ENCODE results near the gene SERINC2.

Gene SERINC2

DNA sequence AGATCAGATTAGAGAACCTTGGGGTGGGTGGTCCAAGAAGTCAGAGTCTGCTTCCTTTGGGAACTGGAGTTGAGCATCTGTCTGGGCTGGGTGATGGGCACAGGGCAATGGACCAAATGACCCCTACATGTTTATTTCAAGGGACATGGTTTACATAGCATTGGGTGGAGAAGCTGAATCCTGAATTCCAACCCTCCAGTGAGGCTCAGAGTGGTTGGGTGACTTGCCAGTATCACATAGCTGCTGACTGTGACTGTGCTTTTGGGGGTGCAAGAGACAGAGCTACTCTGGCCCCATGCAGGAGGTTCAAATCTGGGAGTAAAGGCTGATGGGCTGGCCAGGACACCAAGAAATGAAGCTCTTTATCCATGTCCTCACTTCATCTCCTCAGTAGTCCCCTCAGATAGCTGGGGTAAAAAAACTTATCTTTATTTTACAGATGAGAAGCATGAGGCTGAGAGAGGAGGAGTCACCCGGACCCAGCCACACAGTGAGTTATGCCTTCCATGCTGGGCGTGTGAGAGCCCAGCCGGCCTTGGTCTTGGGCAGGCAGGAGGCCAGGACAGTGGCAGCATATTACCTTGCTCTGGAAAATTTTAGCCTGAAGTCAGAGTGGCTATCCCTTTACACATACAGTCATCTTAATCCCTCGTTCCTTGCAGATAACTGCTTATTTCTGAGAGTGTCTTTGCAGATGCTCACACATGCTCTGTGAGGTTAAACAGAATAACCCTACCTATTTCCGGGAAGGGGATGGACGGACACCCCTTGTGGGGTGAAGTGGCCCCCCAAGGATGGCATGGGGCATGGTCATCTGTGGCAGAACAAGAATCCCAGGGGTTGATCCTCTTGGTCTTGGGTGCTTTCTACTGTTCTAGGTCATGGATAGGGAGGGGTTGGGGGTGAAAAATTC lies 2.8 kb upstream of the SERINC2 start:
- no peak overlapping the region for H3K4me2 ChIP-seq (ENCODE audit: insufficient read depth, low read length, poor library complexity, severe bottlenecking)
- H3K79me1 ChIP-seq (ENCODE audit: low read depth, low read length) = peaks cover 7% of the 10 kb centered on the region
- no peaks in the 10 kb centered on the region for H3K27me3 ChIP-seq (ENCODE audit: control insufficient read depth in 3 of 3, insufficient read depth in 3 of 3, low read depth in 1 of 3, low read length in 3 of 3)
- H2AK5ac ChIP-seq (ENCODE audit: low read depth, low read length) = no peak overlapping the region
- no peak overlapping the region for H2BK15ac ChIP-seq (ENCODE audit: low read length)
- no peak overlapping the region for H3K18ac ChIP-seq (ENCODE audit: low read length)
- no peak overlapping the region for H2BK120ac ChIP-seq (ENCODE audit: low read depth, low read length)
- no peak for DNase-seq (ENCODE audit: low spot score)
- H3K23ac ChIP-seq (ENCODE audit: low read depth, low read length, poor library complexity) = no peak overlapping the region
- H2BK12ac ChIP-seq (ENCODE audit: low read length) = no peak overlapping the region
- no peak overlapping the region for H4K91ac ChIP-seq (ENCODE audit: low read depth, low read length, poor library complexity)
- WGBS, 2 donors (ENCODE audit: extremely low coverage in 2 of 2, insufficient read length in 2 of 2, insufficient replicate concordance in 1 of 2) = no CpG with 5 or more reads among the region's 6 CpGs
- no peaks in the 10 kb centered on the region for H3K9me3 ChIP-seq (replicated peaks in 1 of 2; ENCODE audit: control insufficient read depth in 2 of 2, insufficient read depth in 1 of 2, low read depth in 1 of 2, low read length in 2 of 2)
- H3K4ac ChIP-seq (ENCODE audit: low read length) = no peak overlapping the region
- H3K27ac ChIP-seq (replicated peaks; ENCODE audit: low read length) = no peak overlapping the region
- no peak overlapping the region for H3K14ac ChIP-seq (ENCODE audit: low read length)
- H3K4me3 ChIP-seq (ENCODE audit: low read length in 2 of 2) = no peak overlapping the region
- no peak overlapping the region for H4K8ac ChIP-seq (ENCODE audit: low read depth, low read length)
- H2BK5ac ChIP-seq (ENCODE audit: low read length) = no peak overlapping the region
- peaks cover 15 to 17% of the 10 kb centered on the region in 2 donors for H3K4me1 ChIP-seq (ENCODE audit: control insufficient read depth in 2 of 2, insufficient read depth in 1 of 2, low read depth in 1 of 2, low read length in 2 of 2)
- H3K9ac ChIP-seq (ENCODE audit: low read depth, low read length, poor library complexity) = no peak overlapping the region
- no peaks in the 10 kb centered on the region for H3K36me3 ChIP-seq (replicated peaks in 1 of 2; ENCODE audit: control insufficient read depth in 2 of 2, insufficient read depth in 2 of 2, low read length in 2 of 2)
- no peak overlapping the region for H2AFZ ChIP-seq (ENCODE audit: low read length)

DNA sequence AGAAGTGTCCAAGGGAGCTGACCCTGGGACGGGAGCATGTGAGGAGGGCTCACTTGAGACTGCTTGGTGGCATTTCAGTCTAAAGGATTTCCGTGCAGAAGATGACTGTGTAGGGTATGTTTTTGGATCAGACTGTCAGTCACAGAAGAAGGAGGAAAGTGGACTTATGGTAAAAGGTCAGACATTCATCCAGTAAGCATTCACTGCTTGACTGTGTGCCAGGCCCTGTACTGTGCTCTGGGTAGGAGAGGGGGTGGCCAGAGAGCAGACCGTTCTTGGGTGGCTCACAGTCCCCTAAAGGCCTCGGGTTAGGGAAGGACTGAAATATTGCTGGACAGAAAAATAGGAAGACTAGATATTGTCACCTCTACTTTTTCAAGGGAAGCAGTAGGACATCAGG lies 2.1 kb upstream of the SERINC2 start:
- H3K36me3 ChIP-seq (replicated peaks in 1 of 2; ENCODE audit: control insufficient read depth in 2 of 2, insufficient read depth in 2 of 2, low read length in 2 of 2) = peaks cover under 1 to 3% of the 10 kb centered on the region in 2 donors
- H2AFZ ChIP-seq (ENCODE audit: low read length) = no peak overlapping the region
- H3K23ac ChIP-seq (ENCODE audit: low read depth, low read length, poor library complexity) = no peak overlapping the region
- WGBS, 2 donors (ENCODE audit: extremely low coverage in 2 of 2, insufficient read length in 2 of 2, insufficient replicate concordance in 1 of 2) = no CpG with 5 or more reads among the region's 4 CpGs
- no peak overlapping the region for H3K18ac ChIP-seq (ENCODE audit: low read length)
- H4K91ac ChIP-seq (ENCODE audit: low read depth, low read length, poor library complexity) = no peak overlapping the region
- H3K4me3 ChIP-seq (ENCODE audit: low read length in 2 of 2) = no peak overlapping the region
- no peak overlapping the region for H3K9ac ChIP-seq (ENCODE audit: low read depth, low read length, poor library complexity)
- H3K4me1 ChIP-seq (ENCODE audit: control insufficient read depth in 2 of 2, insufficient read depth in 1 of 2, low read depth in 1 of 2, low read length in 2 of 2) = peaks cover 20 to 21% of the 10 kb centered on the region in 2 donors
- H2BK5ac ChIP-seq (ENCODE audit: low read length) = no peak overlapping the region
- no peak overlapping the region for H2BK12ac ChIP-seq (ENCODE audit: low read length)
- H3K4ac ChIP-seq (ENCODE audit: low read length) = no peak overlapping the region
- H3K79me1 ChIP-seq (ENCODE audit: low read depth, low read length) = peaks cover 7% of the 10 kb centered on the region
- H3K14ac ChIP-seq (ENCODE audit: low read length) = no peak overlapping the region
- H4K8ac ChIP-seq (ENCODE audit: low read depth, low read length) = no peak overlapping the region
- H2BK120ac ChIP-seq (ENCODE audit: low read depth, low read length) = no peak overlapping the region
- H3K27me3 ChIP-seq (ENCODE audit: control insufficient read depth in 3 of 3, insufficient read depth in 3 of 3, low read depth in 1 of 3, low read length in 3 of 3) = no peaks in the 10 kb centered on the region
- no peak for DNase-seq (ENCODE audit: low spot score)
- H2AK5ac ChIP-seq (ENCODE audit: low read depth, low read length) = no peak overlapping the region
- H2BK15ac ChIP-seq (ENCODE audit: low read length) = no peak overlapping the region
- no peak overlapping the region for H3K27ac ChIP-seq (replicated peaks; ENCODE audit: low read length)
- H3K9me3 ChIP-seq (replicated peaks in 1 of 2; ENCODE audit: control insufficient read depth in 2 of 2, insufficient read depth in 1 of 2, low read depth in 1 of 2, low read length in 2 of 2) = no peaks in the 10 kb centered on the region
- no peak overlapping the region for H3K4me2 ChIP-seq (ENCODE audit: insufficient read depth, low read length, poor library complexity, severe bottlenecking)

DNA sequence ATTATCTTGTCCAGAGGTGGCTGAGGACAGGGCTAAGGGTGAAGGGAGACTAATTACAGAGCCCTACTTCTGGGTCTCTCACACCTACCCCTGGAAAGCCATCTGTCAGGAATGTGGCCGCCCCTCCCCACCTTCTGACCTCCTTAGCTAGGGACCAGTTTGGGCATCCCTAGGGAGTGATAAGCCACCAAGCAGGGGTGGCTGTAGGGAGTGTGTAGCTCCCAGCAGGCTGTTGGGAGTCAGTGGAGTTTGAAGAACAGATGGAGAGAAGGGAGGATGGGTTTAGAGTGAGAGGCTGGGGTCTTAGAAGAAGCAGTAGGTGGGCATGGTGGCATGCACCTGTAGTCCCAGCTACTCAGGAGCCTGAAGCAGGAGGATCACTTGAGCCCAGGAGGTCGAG lies 808 bp upstream of the SERINC2 start:
- H2AFZ ChIP-seq (ENCODE audit: low read length) = no peak overlapping the region
- peaks cover 7% of the 10 kb centered on the region for H3K79me1 ChIP-seq (ENCODE audit: low read depth, low read length)
- H3K27ac ChIP-seq (replicated peaks; ENCODE audit: low read length) = no peak overlapping the region
- WGBS, 2 donors (ENCODE audit: extremely low coverage in 2 of 2, insufficient read length in 2 of 2, insufficient replicate concordance in 1 of 2) = no CpG with 5 or more reads among the region's 2 CpGs
- no peak overlapping the region for H2BK15ac ChIP-seq (ENCODE audit: low read length)
- H3K27me3 ChIP-seq (ENCODE audit: control insufficient read depth in 3 of 3, insufficient read depth in 3 of 3, low read depth in 1 of 3, low read length in 3 of 3) = no peaks in the 10 kb centered on the region
- peaks cover 26 to 28% of the 10 kb centered on the region in 2 donors for H3K4me1 ChIP-seq (ENCODE audit: control insufficient read depth in 2 of 2, insufficient read depth in 1 of 2, low read depth in 1 of 2, low read length in 2 of 2)
- no peak overlapping the region for H2BK5ac ChIP-seq (ENCODE audit: low read length)
- H3K14ac ChIP-seq (ENCODE audit: low read length) = no peak overlapping the region
- no peak overlapping the region for H3K9ac ChIP-seq (ENCODE audit: low read depth, low read length, poor library complexity)
- no peak overlapping the region for H4K8ac ChIP-seq (ENCODE audit: low read depth, low read length)
- H3K9me3 ChIP-seq (replicated peaks in 1 of 2; ENCODE audit: control insufficient read depth in 2 of 2, insufficient read depth in 1 of 2, low read depth in 1 of 2, low read length in 2 of 2) = no peaks in the 10 kb centered on the region
- H2BK12ac ChIP-seq (ENCODE audit: low read length) = no peak overlapping the region
- H3K4me3 ChIP-seq (ENCODE audit: low read length in 2 of 2) = peak overlapping the region in 1 of 2 donors; percentile 7
- no peak overlapping the region for H3K23ac ChIP-seq (ENCODE audit: low read depth, low read length, poor library complexity)
- H3K4ac ChIP-seq (ENCODE audit: low read length) = no peak overlapping the region
- no peak overlapping the region for H2AK5ac ChIP-seq (ENCODE audit: low read depth, low read length)
- H3K18ac ChIP-seq (ENCODE audit: low read length) = no peak overlapping the region
- H4K91ac ChIP-seq (ENCODE audit: low read depth, low read length, poor library complexity) = no peak overlapping the region
- DNase-seq (ENCODE audit: low spot score) = no peak
- H2BK120ac ChIP-seq (ENCODE audit: low read depth, low read length) = no peak overlapping the region
- no peak overlapping the region for H3K4me2 ChIP-seq (ENCODE audit: insufficient read depth, low read length, poor library complexity, severe bottlenecking)
- peaks cover 1 to 4% of the 10 kb centered on the region in 2 donors for H3K36me3 ChIP-seq (replicated peaks in 1 of 2; ENCODE audit: control insufficient read depth in 2 of 2, insufficient read depth in 2 of 2, low read length in 2 of 2)

DNA sequence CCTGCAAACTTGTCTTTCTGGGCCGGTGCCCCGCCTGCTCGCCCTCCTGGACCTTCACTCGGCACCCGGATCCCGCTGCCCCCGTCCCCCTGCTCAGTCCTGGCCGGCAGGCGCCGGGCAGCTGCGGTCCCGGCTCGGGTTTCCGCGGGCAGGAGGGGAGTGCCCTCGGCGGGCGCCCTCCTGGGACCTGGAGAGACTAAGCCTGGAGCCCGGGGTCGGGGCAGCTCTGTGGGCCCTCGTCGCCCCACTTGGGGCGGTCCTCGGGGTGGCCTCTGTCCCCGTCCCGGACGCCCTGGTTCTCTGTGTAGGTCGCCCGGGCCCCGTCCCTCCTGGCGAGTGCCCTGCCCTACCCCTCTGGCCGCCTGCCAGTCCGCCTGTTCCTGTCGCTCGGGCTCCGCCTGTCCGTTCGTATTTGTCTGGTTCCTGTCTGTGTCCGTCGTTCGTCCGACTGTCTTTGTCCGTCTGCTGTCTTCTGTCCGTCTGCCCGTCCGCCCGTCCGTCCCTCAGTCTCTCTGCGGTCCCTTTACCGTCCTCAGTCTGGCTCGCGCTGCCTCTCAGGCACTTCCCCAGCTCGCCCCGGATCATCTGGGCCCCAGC lies 490 bp downstream of the SERINC2 start:
- Histone ChIP-seq H3K9ac (ENCODE audit: low read depth, low read length, poor library complexity) (peak overlapping the region; percentile 98), H2BK15ac (ENCODE audit: low read length) (peak overlapping the region; percentile 83), H3K4me1 (ENCODE audit: control insufficient read depth in 2 of 2, insufficient read depth in 1 of 2, low read depth in 1 of 2, low read length in 2 of 2) (peaks cover 26 to 30% of the 10 kb centered on the region in 2 donors), H3K9me3 (replicated peaks in 1 of 2; ENCODE audit: control insufficient read depth in 2 of 2, insufficient read depth in 1 of 2, low read depth in 1 of 2, low read length in 2 of 2) (no peaks in the 10 kb centered on the region), H3K4ac (ENCODE audit: low read length) (peak overlapping the region; percentile 85), H2BK5ac (ENCODE audit: low read length) (peak overlapping the region; percentile 95), H4K91ac (ENCODE audit: low read depth, low read length, poor library complexity) (peak overlapping the region; percentile 94), H3K4me2 (ENCODE audit: insufficient read depth, low read length, poor library complexity, severe bottlenecking) (peak overlapping the region; percentile 69), H2BK12ac (ENCODE audit: low read length) (peak overlapping the region; percentile 95), H3K27me3 (ENCODE audit: control insufficient read depth in 3 of 3, insufficient read depth in 3 of 3, low read depth in 1 of 3, low read length in 3 of 3) (no peaks in the 10 kb centered on the region), H4K8ac (ENCODE audit: low read depth, low read length) (no peak overlapping the region), H3K79me1 (ENCODE audit: low read depth, low read length) (peaks cover 7% of the 10 kb centered on the region), H3K4me3 (ENCODE audit: low read length in 2 of 2) (peak overlapping the region; percentile 96 to 98), H3K18ac (ENCODE audit: low read length) (peak overlapping the region; percentile 98), H3K23ac (ENCODE audit: low read depth, low read length, poor library complexity) (peak overlapping the region; percentile 69), H3K27ac (replicated peaks; ENCODE audit: low read length) (peak overlapping the region; percentile 85), H2AK5ac (ENCODE audit: low read depth, low read length) (peak overlapping the region; percentile 95), H3K36me3 (replicated peaks in 1 of 2; ENCODE audit: control insufficient read depth in 2 of 2, insufficient read depth in 2 of 2, low read length in 2 of 2) (peaks cover 1 to 4% of the 10 kb centered on the region in 2 donors), H2BK120ac (ENCODE audit: low read depth, low read length) (peak overlapping the region; percentile 77), H2AFZ (ENCODE audit: low read length) (peak overlapping the region; percentile 88), H3K14ac (ENCODE audit: low read length) (peak overlapping the region; percentile 97)
- peak; percentile 43 for DNase-seq (ENCODE audit: low spot score)
- no CpG with 5 or more reads among the region's 54 CpGs for WGBS, 2 donors (ENCODE audit: extremely low coverage in 2 of 2, insufficient read length in 2 of 2, insufficient replicate concordance in 1 of 2)
